HEK293 (cell line): ENCODE results near the gene ADAMTSL3.

Experiments
- CTCF ChIP-seq: fragments of 450-650 bp; formaldehyde crosslinking; IDR thresholded peaks from 2 replicates; pipeline ENCODE4 v1.5.1; 2016; ENCODE audit warnings: missing biosample characterization, missing genetic modification characterization
- KLF16 ChIP-seq: fragments of 450-650 bp; formaldehyde crosslinking; IDR thresholded peaks from 2 replicates; pipeline ENCODE4 v1.5.1; 2017; ENCODE audit warnings: missing biosample characterization, missing genetic modification characterization
- PATZ1 ChIP-seq: fragments of 450-650 bp; formaldehyde crosslinking; IDR thresholded peaks from 2 replicates; pipeline ENCODE4 v1.5.1; 2016; ENCODE audit warnings: missing biosample characterization, missing genetic modification characterization
- REST ChIP-seq: fragments of 450-650 bp; formaldehyde crosslinking; IDR thresholded peaks from 2 replicates; pipeline ENCODE4 v1.5.1; 2016; ENCODE audit warnings: missing biosample characterization, missing genetic modification characterization
- SETDB1 ChIP-seq: IDR thresholded peaks from one replicate; pipeline ENCODE4 v1.6.1; 2017; ENCODE audit warnings: mild to moderate bottlenecking, low read length, moderate library complexity, mixed read lengths; ENCODE audit not compliant: insufficient read length
- YY1 ChIP-seq: fragments of 450-650 bp; formaldehyde crosslinking; IDR thresholded peaks from 2 replicates; pipeline ENCODE4 v1.5.1; 2018; ENCODE audit warnings: missing biosample characterization, missing genetic modification characterization
- ZBTB10 ChIP-seq: fragments of 450-650 bp; formaldehyde crosslinking; IDR thresholded peaks from 2 replicates; pipeline ENCODE4 v1.5.1; 2016; ENCODE audit warnings: missing biosample characterization, missing genetic modification characterization
- ZBTB6 ChIP-seq: fragments of 450-650 bp; formaldehyde crosslinking; IDR thresholded peaks from 2 replicates; pipeline ENCODE4 v1.5.1; 2017; ENCODE audit warnings: missing biosample characterization, missing genetic modification characterization
- ZNF202 ChIP-seq: fragments of 450-650 bp; formaldehyde crosslinking; IDR thresholded peaks from 2 replicates; pipeline ENCODE4 v1.5.1; 2016; ENCODE audit warnings: missing biosample characterization, missing genetic modification characterization, borderline replicate concordance
- ZNF274 ChIP-seq, 2 experiments: fragments of 200-500 bp in 1 of 2; fragments of 450-650 bp in 1 of 2; sonication (Bioruptor generic) in 1 of 2; formaldehyde crosslinking in 1 of 2; IDR thresholded peaks; 2 replicates each; pipeline versions ENCODE4 v1.5.1 to v1.6.1; 2014 to 2016; ENCODE audit warnings: borderline replicate concordance in 1 of 2, inconsistent platforms in 1 of 2, low read length in 1 of 2, missing biosample characterization in 1 of 2, missing genetic modification characterization in 1 of 2
- ZNF394 ChIP-seq: fragments of 450-650 bp; formaldehyde crosslinking; IDR thresholded peaks from 2 replicates; pipeline ENCODE4 v1.5.1; 2016; ENCODE audit warnings: missing biosample characterization, missing genetic modification characterization, mild to moderate bottlenecking, moderate library complexity, borderline replicate concordance
- ZNF501 ChIP-seq: fragments of 450-650 bp; formaldehyde crosslinking; IDR thresholded peaks from 2 replicates; pipeline ENCODE4 v1.5.1; 2016; ENCODE audit warnings: missing biosample characterization, missing genetic modification characterization
- ZNF560 ChIP-seq: fragments of 450-650 bp; formaldehyde crosslinking; IDR thresholded peaks from 2 replicates; pipeline ENCODE4 v1.5.1; 2017; ENCODE audit warnings: missing biosample characterization, missing genetic modification characterization, borderline replicate concordance

GRCh38 chr15:83999396-84000135 lies 345.6 kb downstream of the ADAMTSL3 start:
- TF ChIP-seq PATZ1 (tag by site-specific recombination), result no peak
- TF ChIP-seq ZNF394 (tag by site-specific recombination), result no peak
- TF ChIP-seq ZBTB6, result no peak
- no peak for TF ChIP-seq ZNF274 (IDR thresholded peaks at IDR 0.05; ENCODE audit: low read length)
- no peak for TF ChIP-seq ZNF274 (tag by site-specific recombination; IDR thresholded peaks at IDR 0.05; ENCODE audit: borderline replicate concordance)
- TF ChIP-seq CTCF (tag by site-specific recombination), result no peak
- no peak for TF ChIP-seq KLF16 (tag by site-specific recombination)
- TF ChIP-seq REST (tag by site-specific recombination), result no peak
- TF ChIP-seq YY1, result no peak
- TF ChIP-seq ZBTB10 (tag by site-specific recombination), result no peak
- TF ChIP-seq ZNF560 (tag by site-specific recombination), result no peak
- TF ChIP-seq ZNF202 (tag by site-specific recombination), result no peak
- no peak for TF ChIP-seq ZNF501 (tag by site-specific recombination)
- TF ChIP-seq SETDB1, result no peak
